A204.1 (cell line): Measurements from ENCODE around the gene KDM2A.

ENCODE experiments used
- FAIRE-seq: peaks from 2 replicates; lab custom pipeline; 2012; peaks lifted over from hg19 to GRCh38; lab: Jason Lieb, UNC

KDM2A gene

DNA sequence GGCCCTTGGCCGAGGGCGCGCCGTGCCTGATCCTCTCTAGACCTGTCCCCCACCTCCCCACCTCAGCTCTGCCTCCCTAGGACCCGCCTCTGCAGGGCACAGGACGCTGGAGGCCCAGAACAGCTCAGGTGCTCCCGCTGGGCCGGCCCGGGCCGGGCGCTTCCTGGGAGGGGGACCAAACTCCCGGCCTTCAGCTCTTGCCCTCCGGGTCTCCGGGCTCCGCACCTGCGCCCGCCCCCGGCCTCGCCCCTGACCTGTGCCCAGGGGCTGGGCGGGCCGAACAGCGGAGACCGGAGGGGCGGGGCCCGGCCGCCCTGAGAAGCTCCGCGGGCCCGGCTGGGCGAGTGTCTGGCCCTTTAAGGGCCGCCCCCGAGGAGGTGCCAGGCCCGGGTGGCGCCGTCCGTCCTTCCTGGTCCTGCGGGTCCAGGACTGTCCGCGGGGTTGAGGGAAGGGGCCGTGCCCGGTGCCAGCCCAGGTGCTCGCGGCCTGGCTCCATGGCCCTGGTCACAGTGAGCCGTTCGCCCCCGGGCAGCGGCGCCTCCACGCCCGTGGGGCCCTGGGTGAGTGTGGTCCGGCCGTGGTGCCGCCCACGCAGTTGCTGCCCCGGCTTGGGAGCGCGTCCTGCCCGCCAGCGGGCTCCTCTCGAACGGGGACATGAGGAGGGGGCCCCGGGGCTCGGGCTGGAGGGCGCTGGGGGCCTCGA lies 184.2 kb downstream of the KDM2A start, which contains the start of gene SSH3:
TSS of gene SSH3 (plus strand) at position 399 of the 703 bp plus-strand sequence. CDS start at position 495, 96 bp downstream.
- FAIRE-seq = no peak

DNA sequence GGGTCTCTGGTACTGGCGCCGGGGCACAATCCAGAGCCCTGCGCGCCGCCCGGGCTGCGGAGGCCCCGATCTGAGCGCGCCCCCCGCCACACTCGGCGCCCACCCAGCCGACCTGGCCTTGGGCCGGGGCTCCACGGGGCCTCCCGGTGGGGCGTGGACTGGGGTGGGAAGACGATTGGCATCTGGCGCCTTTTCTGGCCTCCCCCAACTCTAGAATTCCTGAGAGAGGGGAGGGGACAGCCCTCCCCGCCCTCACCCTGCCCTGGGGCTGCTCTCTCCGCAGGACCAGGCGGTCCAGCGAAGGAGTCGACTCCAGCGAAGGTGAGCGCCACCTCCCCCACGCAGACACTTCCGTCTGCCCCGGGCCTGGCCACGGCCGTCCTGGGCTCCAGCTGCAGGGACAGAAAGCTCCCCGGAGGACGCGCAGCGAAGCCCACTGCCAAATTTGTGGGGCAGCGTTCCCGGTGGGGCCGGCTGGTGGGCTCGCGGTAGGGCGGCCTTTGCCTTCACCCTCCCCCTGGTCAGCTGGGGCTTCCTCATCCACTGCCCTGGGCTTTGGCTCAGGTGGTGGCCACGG lies 184.9 kb downstream of the KDM2A start:
- FAIRE-seq = no peak

DNA sequence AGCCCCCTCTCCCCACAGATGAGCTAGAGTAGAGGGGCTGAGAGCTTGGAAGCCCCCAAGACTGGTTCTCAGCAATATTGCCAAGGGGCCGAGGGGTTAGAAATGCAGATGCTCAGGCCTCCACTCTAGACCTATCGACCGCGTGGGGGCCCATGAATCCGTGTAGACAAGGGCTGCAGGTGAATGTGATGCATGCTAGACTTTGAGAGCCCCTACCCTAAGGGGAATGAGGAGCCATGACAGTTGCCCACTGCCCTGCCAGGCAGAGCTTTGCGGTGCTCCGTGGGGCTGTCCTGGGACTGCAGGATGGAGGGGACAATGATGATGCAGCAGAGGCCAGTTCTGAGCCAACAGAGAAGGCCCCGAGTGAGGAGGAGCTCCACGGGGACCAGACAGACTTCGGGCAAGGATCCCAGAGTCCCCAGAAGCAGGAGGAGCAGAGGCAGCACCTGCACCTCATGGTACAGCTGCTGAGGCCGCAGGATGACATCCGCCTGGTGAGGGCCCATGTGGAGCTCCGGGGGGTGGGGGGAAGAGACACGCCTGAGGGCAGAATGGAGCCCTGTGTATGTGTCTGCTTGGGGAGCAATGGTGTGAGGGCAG lies 185.5 kb downstream of the KDM2A start:
- no peak for FAIRE-seq

DNA sequence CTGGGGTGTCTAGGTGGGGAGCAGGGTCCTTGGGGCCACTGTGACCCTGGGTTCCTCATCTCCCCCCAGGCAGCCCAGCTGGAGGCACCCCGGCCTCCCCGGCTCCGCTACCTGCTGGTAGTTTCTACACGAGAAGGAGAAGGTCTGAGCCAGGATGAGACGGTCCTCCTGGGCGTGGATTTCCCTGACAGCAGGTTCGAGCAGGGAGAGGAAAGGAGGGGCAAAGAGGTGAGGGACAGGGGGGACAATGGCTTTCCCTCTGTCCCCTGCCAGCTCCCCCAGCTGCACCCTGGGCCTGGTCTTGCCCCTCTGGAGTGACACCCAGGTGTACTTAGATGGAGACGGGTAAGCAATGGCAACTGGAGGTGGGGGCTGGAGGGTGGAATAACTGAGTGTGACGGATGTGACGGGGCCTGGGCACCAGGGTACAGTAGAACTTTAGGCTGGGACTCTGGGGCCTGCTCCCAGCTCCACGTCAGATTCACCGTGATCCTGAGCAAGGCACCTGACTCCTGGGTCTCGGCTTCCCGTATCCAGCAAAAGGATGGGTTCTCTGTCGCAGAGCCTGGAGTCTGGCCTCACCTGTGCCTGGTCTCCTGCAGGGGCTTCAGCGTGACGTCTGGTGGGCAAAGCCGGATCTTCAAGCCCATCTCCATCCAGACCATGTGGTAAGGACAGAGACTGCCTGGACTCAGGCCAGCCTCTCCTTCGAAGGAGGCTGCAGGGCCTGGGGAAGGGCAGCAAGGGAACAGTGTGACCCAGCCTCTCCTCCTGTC lies 187.9 kb downstream of the KDM2A start:
- FAIRE-seq = no peak

DNA sequence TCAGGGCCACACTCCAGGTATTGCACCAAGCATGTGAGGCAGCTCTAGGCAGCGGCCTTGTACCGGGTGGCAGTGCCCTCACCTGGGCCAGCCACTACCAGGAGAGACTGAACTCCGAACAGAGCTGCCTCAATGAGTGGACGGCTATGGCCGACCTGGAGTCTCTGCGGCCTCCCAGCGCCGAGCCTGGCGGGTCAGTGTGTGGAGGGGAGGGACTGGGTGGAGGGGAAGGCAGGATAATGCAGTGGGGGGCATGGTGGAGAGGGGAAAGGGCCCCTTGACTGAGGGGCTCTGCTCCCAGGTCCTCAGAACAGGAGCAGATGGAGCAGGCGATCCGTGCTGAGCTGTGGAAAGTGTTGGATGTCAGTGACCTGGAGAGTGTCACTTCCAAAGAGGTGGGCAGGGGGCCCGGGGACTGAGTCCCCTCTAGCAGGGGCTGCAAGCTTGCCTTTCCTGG lies 188.5 kb downstream of the KDM2A start:
- FAIRE-seq = no peak
